ENCODE measurements around the gene OSGIN1.
A peak's percentile ranks its signal among the peaks of the same experiment; 100 is the strongest.

The OSGIN1 gene

GRCh38 chr16:83925957-83926725 lies 26.9 kb upstream of the OSGIN1 start:
- no peak for DNase-seq (ENCODE audit: low read depth in 2 of 2)

GRCh38 chr16:83926726-83927397 lies 26.2 kb upstream of the OSGIN1 start:
- DNase-seq (ENCODE audit: low read depth in 2 of 2) = peak; percentile 22 to 31

- peak in 1 of 2 experiments; percentile 21 for DNase-seq (ENCODE audit: low read depth in 2 of 2)
Observed at GRCh38 chr16:83928341-83929055, 24.5 kb upstream of the OSGIN1 start.

GRCh38 chr16:83929811-83930555 lies 23.1 kb upstream of the OSGIN1 start:
- no peak for DNase-seq (ENCODE audit: low read depth in 2 of 2)

- DNase-seq (ENCODE audit: low read depth in 2 of 2) = no peak
Observed at GRCh38 chr16:83930730-83931500, 22.1 kb upstream of the OSGIN1 start.

GRCh38 chr16:83931556-83931955 lies 21.5 kb upstream of the OSGIN1 start:
- no peak for DNase-seq (ENCODE audit: low read depth in 2 of 2)

GRCh38 chr16:83932304-83932703 lies 20.7 kb upstream of the OSGIN1 start:
- no peak for DNase-seq (ENCODE audit: low read depth in 2 of 2)

- DNase-seq (ENCODE audit: low read depth in 2 of 2) = peak; percentile 32 to 34
Observed at GRCh38 chr16:83932955-83933673, 19.9 kb upstream of the OSGIN1 start.

- DNase-seq (ENCODE audit: low read depth in 2 of 2) = peak in 1 of 2 experiments; percentile 11
Observed at GRCh38 chr16:83933885-83934683, 19.0 kb upstream of the OSGIN1 start.

- no peak for DNase-seq (ENCODE audit: low read depth in 2 of 2)
Observed at GRCh38 chr16:83934684-83934977, 18.4 kb upstream of the OSGIN1 start.

- no peak for DNase-seq (ENCODE audit: low read depth in 2 of 2)
Observed at GRCh38 chr16:83935005-83935857, 17.8 kb upstream of the OSGIN1 start.

- DNase-seq (ENCODE audit: low read depth in 2 of 2) = no peak
Observed at GRCh38 chr16:83935858-83936255, 17.2 kb upstream of the OSGIN1 start.

- no peak for DNase-seq (ENCODE audit: low read depth in 2 of 2)
Observed at GRCh38 chr16:83936581-83937165, 16.4 kb upstream of the OSGIN1 start.

GRCh38 chr16:83937267-83937666 lies 15.8 kb upstream of the OSGIN1 start:
- DNase-seq (ENCODE audit: low read depth in 2 of 2) = no peak

GRCh38 chr16:83937922-83938885 lies 14.8 kb upstream of the OSGIN1 start:
- no peak for DNase-seq (ENCODE audit: low read depth in 2 of 2)

GRCh38 chr16:83939266-83939855 lies 13.7 kb upstream of the OSGIN1 start:
- no peak for DNase-seq (ENCODE audit: low read depth in 2 of 2)

- no peak for DNase-seq (ENCODE audit: low read depth in 2 of 2)
Observed at GRCh38 chr16:83940119-83940518, 12.9 kb upstream of the OSGIN1 start.
